ENCODE results near the gene B2M. TPM values are rescaled to one million over a fixed set of nuclear protein-coding genes. Genes with fewer than 3 reads are reported as not detected.
A peak's percentile ranks its signal among the peaks of the same experiment; 100 is the strongest.
"Not testable (repeated sequence)": the region's sequence is repeated elsewhere in the genome, so short reads cannot be mapped to it uniquely, and the experiment has no call there.

B2M gene
- total RNA-seq, 4 donors from 2014 or later: 1,151 to 3,314 (median 1,975) TPM

DNA sequence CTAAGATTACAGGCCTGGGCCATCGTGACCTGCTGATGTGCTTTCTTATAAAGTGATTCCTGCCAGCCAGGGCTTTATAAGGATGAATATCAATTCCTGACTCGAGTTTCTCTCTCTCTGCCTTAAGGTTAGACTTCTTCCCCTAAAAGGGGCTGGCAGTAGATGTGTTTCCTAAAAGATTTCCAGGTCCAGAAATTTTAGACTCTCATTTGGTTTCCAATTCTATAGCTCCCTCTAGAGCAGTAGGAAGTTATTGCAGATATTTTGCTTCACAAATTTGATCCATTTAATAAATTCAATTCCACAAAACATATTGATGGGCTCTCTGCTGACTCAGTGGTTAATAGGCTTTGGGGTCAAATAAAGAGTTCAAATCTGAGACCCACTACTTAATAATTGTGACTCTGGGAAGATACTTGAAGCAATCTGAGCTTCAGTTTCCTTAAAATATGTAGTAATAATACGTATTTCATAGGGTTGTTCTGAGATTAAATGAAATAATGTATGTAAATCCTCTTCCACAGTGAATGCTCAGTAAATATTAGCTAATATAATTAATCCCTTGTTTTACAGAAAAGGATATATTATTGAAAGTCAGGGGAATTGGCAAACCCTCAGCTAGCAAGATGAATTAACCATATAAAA, 27.1 kb downstream of the B2M start:
- no peak for TF ChIP-seq POLR2AphosphoS5 (IDR thresholded peaks at IDR 0.05)
- TF ChIP-seq, protein P1, sequence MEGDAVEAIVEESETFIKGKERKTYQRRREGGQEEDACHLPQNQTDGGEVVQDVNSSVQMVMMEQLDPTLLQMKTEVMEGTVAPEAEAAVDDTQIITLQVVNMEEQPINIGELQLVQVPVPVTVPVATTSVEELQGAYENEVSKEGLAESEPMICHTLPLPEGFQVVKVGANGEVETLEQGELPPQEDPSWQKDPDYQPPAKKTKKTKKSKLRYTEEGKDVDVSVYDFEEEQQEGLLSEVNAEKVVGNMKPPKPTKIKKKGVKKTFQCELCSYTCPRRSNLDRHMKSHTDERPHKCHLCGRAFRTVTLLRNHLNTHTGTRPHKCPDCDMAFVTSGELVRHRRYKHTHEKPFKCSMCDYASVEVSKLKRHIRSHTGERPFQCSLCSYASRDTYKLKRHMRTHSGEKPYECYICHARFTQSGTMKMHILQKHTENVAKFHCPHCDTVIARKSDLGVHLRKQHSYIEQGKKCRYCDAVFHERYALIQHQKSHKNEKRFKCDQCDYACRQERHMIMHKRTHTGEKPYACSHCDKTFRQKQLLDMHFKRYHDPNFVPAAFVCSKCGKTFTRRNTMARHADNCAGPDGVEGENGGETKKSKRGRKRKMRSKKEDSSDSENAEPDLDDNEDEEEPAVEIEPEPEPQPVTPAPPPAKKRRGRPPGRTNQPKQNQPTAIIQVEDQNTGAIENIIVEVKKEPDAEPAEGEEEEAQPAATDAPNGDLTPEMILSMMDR (IDR thresholded peaks at IDR 0.05): peak; percentile 47 to 78 (median 68)
- no peaks in the 10 kb centered on the region for H3K27me3 ChIP-seq
- ATAC-seq: peak; percentile 55
- H3K36me3 ChIP-seq: no peaks in the 10 kb centered on the region
- H3K27ac ChIP-seq: no peak overlapping the region
- peaks cover 0 to 13% (median 3%) of the 10 kb centered on the region in 3 donors for H3K4me1 ChIP-seq
- H3K4me3 ChIP-seq: no peak overlapping the region
- 58 to 68% methylated on average over 3 of the region's 3 CpGs for WGBS, 2 donors (ENCODE audit: low coverage in 1 of 2)
- no peaks in the 10 kb centered on the region for H3K9me3 ChIP-seq

DNA sequence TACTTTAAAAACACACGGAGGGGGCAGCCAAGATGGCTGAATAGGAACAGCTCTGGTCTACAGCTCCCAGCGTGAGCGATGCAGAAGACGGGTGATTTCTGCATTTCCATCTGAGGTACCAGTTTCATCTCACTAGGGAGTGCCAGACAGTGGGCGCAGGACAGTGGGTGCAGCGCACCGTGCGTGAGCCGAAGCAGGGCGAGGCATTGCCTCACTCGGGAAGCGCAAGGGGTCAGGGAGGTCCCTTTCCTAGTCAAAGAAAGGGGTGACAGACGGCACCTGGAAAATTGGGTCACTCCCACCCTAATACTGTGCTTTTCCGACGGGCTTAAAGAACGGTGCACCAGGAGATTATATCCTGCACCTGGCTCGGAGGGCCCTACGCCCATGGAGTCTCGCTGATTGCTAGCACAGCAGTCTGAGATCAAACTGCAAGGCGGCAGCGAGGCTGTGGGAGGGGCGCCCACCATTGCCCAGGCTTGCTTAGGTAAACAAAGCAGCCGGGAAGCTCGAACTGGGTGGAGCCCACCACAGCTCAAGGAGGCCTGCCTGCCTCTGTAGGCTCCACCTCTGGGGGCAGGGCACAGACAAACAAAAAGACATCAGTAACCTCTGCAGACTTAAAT, 28.0 kb downstream of the B2M start:
- not testable (repeated sequence) for H3K9me3 ChIP-seq, H3K27ac ChIP-seq, H3K36me3 ChIP-seq, H3K27me3 ChIP-seq, ATAC-seq, H3K4me3 ChIP-seq
- 54 to 60% methylated on average over 3 to 5 of the region's 24 CpGs for WGBS, 2 donors (ENCODE audit: low coverage in 1 of 2)
- peaks cover 0 to 13% (median 3%) of the 10 kb centered on the region in 3 donors for H3K4me1 ChIP-seq

DNA sequence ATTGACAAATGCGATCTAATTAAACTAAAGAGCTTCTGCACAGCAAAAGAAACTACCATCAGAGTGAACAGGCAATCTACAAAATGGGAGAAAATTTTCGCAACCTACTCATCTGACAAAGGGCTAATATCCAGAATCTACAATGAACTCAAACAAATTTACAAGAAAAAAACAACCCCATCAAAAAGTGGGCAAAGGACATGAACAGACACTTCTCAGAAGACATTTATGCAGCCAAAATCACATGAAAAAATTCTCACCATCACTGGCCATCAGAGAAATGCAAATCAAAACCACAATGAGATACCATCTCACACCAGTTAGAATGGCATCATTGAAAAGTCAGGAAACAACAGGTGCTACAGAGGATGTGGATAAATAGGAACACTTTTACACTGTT, 32.1 kb downstream of the B2M start:
- H3K4me1 ChIP-seq, H3K4me3 ChIP-seq, ATAC-seq, H3K9me3 ChIP-seq, H3K27ac ChIP-seq, H3K27me3 ChIP-seq, H3K36me3 ChIP-seq: not testable (repeated sequence)
- WGBS, 2 donors (ENCODE audit: low coverage in 1 of 2): 80% methylated on average over 1 of the region's 2 CpGs; no CpG with 5 or more reads in 1 of the 2 donors

DNA sequence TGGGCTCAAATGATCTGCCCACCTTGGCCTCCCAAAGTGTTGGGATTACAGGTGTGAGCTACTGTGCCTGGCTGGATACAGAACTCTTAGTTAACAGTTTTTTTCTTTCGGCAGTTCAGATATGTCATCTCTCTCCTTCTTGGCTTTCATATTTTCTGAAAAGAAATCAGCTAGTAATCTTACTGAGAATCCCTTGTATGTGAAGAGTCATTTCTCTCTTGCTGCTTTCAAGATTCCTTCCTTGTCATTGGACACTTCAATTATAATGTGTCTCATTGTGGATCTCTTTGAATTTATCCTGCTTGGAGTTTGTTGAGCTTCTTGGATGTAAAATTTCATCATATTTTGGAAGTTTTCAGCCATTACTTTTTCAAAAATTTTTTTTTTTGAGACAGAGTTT, 42.0 kb downstream of the B2M start:
- no peak overlapping the region for H3K4me3 ChIP-seq
- peaks cover 0 to 25% (median 0%) of the 10 kb centered on the region in 3 donors for H3K9me3 ChIP-seq
- H3K27me3 ChIP-seq: no peaks in the 10 kb centered on the region
- no peaks in the 10 kb centered on the region for H3K36me3 ChIP-seq
- H3K27ac ChIP-seq: no peak overlapping the region
- no peaks in the 10 kb centered on the region for H3K4me1 ChIP-seq
- no peak for ATAC-seq
- TF ChIP-seq POLR2A (IDR thresholded peaks at IDR 0.05): no peak
- TF ChIP-seq POLR2AphosphoS5 (IDR thresholded peaks at IDR 0.05): no peak
- TF ChIP-seq EP300 (IDR thresholded peaks at IDR 0.05): no peak
- TF ChIP-seq, protein P1 (IDR thresholded peaks at IDR 0.05): no peak
- 100% methylated on average over 1 of the region's 1 CpG for WGBS, 2 donors (ENCODE audit: low coverage in 1 of 2)

DNA sequence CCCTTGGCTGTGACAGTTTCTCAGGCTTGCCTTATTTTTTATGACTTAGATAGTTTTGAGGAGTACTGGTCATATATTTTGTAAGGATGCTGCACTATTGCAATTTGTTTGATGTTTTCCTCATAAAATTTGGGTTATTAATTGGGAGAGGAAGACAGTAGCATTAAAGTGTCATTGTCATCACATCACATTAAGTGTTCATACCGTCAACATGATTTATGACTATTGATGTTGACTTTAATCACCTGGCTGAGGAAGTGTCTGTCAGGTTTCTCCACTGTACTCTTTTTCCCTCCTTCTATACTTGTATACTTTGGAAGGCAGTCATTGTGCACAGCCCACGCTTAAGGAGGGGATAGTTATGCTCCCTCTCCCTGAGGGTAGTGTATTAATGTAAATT, 51.9 kb downstream of the B2M start:
- H3K27me3 ChIP-seq: no peaks in the 10 kb centered on the region
- H3K4me1 ChIP-seq: no peaks in the 10 kb centered on the region
- no peak for ATAC-seq
- H3K9me3 ChIP-seq: no peaks in the 10 kb centered on the region
- H3K27ac ChIP-seq: no peak overlapping the region
- 57 to 79% methylated on average over 2 of the region's 2 CpGs for WGBS, 2 donors (ENCODE audit: low coverage in 1 of 2)
- H3K36me3 ChIP-seq: no peaks in the 10 kb centered on the region
- no peak overlapping the region for H3K4me3 ChIP-seq
- no peak for TF ChIP-seq POLR2A (IDR thresholded peaks at IDR 0.05)
- TF ChIP-seq, protein P1 (IDR thresholded peaks at IDR 0.05): no peak
- no peak for TF ChIP-seq POLR2AphosphoS5 (IDR thresholded peaks at IDR 0.05)
- no peak for TF ChIP-seq EP300 (IDR thresholded peaks at IDR 0.05)

DNA sequence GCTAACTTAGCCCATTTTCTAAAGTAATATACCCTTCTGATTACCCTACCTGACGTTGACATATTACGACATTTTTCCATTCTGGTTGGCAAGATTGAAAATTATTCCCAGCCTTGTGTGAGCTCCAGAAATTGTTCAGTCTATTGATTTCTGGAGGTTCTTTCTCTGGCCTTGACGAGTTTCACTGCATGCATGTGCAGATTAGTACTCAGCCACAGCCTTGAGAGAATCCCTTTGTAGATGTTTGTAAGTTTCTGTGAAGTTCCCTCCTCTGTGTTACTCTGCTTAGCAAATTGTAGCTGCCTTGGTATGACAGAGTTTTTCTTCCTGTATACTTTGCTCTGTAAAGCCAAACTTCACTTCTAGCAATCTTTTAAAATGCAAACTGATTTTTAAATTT, 52.5 kb downstream of the B2M start:
- no peaks in the 10 kb centered on the region for H3K4me1 ChIP-seq
- no peaks in the 10 kb centered on the region for H3K9me3 ChIP-seq
- H3K4me3 ChIP-seq: no peak overlapping the region
- TF ChIP-seq, protein P1 (IDR thresholded peaks at IDR 0.05): no peak
- TF ChIP-seq EP300 (IDR thresholded peaks at IDR 0.05): no peak
- no peak for TF ChIP-seq POLR2A (IDR thresholded peaks at IDR 0.05)
- no peak for TF ChIP-seq POLR2AphosphoS5 (IDR thresholded peaks at IDR 0.05)
- H3K27me3 ChIP-seq: no peaks in the 10 kb centered on the region
- no peak overlapping the region for H3K27ac ChIP-seq
- 71% methylated on average over 3 of the region's 3 CpGs for WGBS, 2 donors (ENCODE audit: low coverage in 1 of 2)
- no peak for ATAC-seq
- no peaks in the 10 kb centered on the region for H3K36me3 ChIP-seq
